ENCODE measurements around the gene BTNL2.
A peak's percentile ranks its signal among the peaks of the same experiment; 100 is the strongest.
"Not testable (repeated sequence)": the region's sequence is repeated elsewhere in the genome, so short reads cannot be mapped to it uniquely, and the experiment has no call there.

BTNL2 gene

GRCh38 chr6:32442243-32442667 is 35.3 kb upstream of the BTNL2 start:
- DNase-seq (ENCODE audit: low read depth), result no peak
- no peak for TF ChIP-seq CTCF (conservative IDR thresholded peaks at IDR 0.05; ENCODE audit: low read depth, low read length)
- H3K4me3 ChIP-seq (ENCODE audit: low read depth, low read length), result no peak overlapping the region

- no peak for TF ChIP-seq CTCF (conservative IDR thresholded peaks at IDR 0.05; ENCODE audit: low read depth, low read length)
- no peak within 1 kb of the TSS for H3K4me3 ChIP-seq (ENCODE audit: low read depth, low read length)
- DNase-seq (ENCODE audit: low read depth), result peak; percentile 64
Observed at GRCh38 chr6:32439602-32440214, 32.7 kb upstream of the BTNL2 start, which contains the start of gene HLA-DRA. TSS of gene HLA-DRA (plus strand) at chr6:32439887. CDS start at chr6:32439951, 64 bp downstream.

GRCh38 chr6:32439139-32439538 is 32.2 kb upstream of the BTNL2 start:
- no peak overlapping the region for H3K4me3 ChIP-seq (ENCODE audit: low read depth, low read length)
- DNase-seq (ENCODE audit: low read depth), result no peak
- no peak for TF ChIP-seq CTCF (conservative IDR thresholded peaks at IDR 0.05; ENCODE audit: low read depth, low read length)

GRCh38 chr6:32436995-32437836 is 30.2 kb upstream of the BTNL2 start:
- no peak overlapping the region for H3K4me3 ChIP-seq (ENCODE audit: low read depth, low read length)
- TF ChIP-seq CTCF (conservative IDR thresholded peaks at IDR 0.05; ENCODE audit: low read depth, low read length), result no peak

GRCh38 chr6:32436186-32436585 is 29.2 kb upstream of the BTNL2 start:
- TF ChIP-seq CTCF (conservative IDR thresholded peaks at IDR 0.05; ENCODE audit: low read depth, low read length), result no peak
- DNase-seq (ENCODE audit: low read depth), result no peak

More at GRCh38 chr6:32436995-32437836, 30.2 kb upstream of the BTNL2 start:
- peak; percentile 50 for DNase-seq (ENCODE audit: low read depth)

GRCh38 chr6:32433950-32434349 is 27.0 kb upstream of the BTNL2 start:
- not testable (repeated sequence) for DNase-seq (ENCODE audit: low read depth)

More at GRCh38 chr6:32436186-32436585, 29.2 kb upstream of the BTNL2 start:
- no peak overlapping the region for H3K4me3 ChIP-seq (ENCODE audit: low read depth, low read length)

GRCh38 chr6:32432050-32432450 is 25.1 kb upstream of the BTNL2 start:
- peak; percentile 41 for TF ChIP-seq CTCF (conservative IDR thresholded peaks at IDR 0.05; ENCODE audit: low read depth, low read length)
- H3K4me3 ChIP-seq (ENCODE audit: low read depth, low read length), result no peak overlapping the region
- DNase-seq (ENCODE audit: low read depth), result peak; percentile 64

More at GRCh38 chr6:32433950-32434349, 27.0 kb upstream of the BTNL2 start:
- not testable (repeated sequence) for H3K4me3 ChIP-seq (ENCODE audit: low read depth, low read length)
